ENCODE data around the gene DRC7.
"Not testable (repeated sequence)": the region's sequence is repeated elsewhere in the genome, so short reads cannot be mapped to it uniquely, and the experiment has no call there.

Gene DRC7

GRCh38 chr16:57761301-57761700 lies 66.7 kb downstream of the DRC7 start:
- no peak for DNase-seq (ENCODE audit: low read depth, low spot score)

GRCh38 chr16:57761957-57762356 lies 67.4 kb downstream of the DRC7 start:
- no peak for DNase-seq (ENCODE audit: low read depth, low spot score)

GRCh38 chr16:57762365-57763040 lies 67.9 kb downstream of the DRC7 start:
- DNase-seq (ENCODE audit: low read depth, low spot score): no peak

GRCh38 chr16:57763285-57764005 lies 68.8 kb downstream of the DRC7 start:
- no peak for DNase-seq (ENCODE audit: low read depth, low spot score)

- DNase-seq (ENCODE audit: low read depth, low spot score): no peak
Measured at GRCh38 chr16:57764006-57764340, 69.4 kb downstream of the DRC7 start.

- DNase-seq (ENCODE audit: low read depth, low spot score): peak; percentile 92
Measured at GRCh38 chr16:57764341-57765159, 69.9 kb downstream of the DRC7 start.

- no peak for DNase-seq (ENCODE audit: low read depth, low spot score)
Measured at GRCh38 chr16:57765160-57765728, 70.6 kb downstream of the DRC7 start.

GRCh38 chr16:57766714-57767348 lies 72.2 kb downstream of the DRC7 start:
- DNase-seq (ENCODE audit: low read depth, low spot score): no peak

- DNase-seq (ENCODE audit: low read depth, low spot score): no peak
Measured at GRCh38 chr16:57769541-57770145, 75.0 kb downstream of the DRC7 start.

- no peak for DNase-seq (ENCODE audit: low read depth, low spot score)
Measured at GRCh38 chr16:57770361-57770760, 75.8 kb downstream of the DRC7 start.

- DNase-seq (ENCODE audit: low read depth, low spot score): no peak
Measured at GRCh38 chr16:57771141-57771785, 76.7 kb downstream of the DRC7 start.

GRCh38 chr16:57773019-57773418 lies 78.4 kb downstream of the DRC7 start:
- no peak for DNase-seq (ENCODE audit: low read depth, low spot score)

GRCh38 chr16:57773655-57774295 lies 79.2 kb downstream of the DRC7 start:
- DNase-seq (ENCODE audit: low read depth, low spot score): no peak

- DNase-seq (ENCODE audit: low read depth, low spot score): no peak
Measured at GRCh38 chr16:57774705-57775285, 80.2 kb downstream of the DRC7 start.

- peak; percentile 99 for DNase-seq (ENCODE audit: low read depth, low spot score)
Measured at GRCh38 chr16:57775661-57776469, 81.3 kb downstream of the DRC7 start.

- DNase-seq (ENCODE audit: low read depth, low spot score): no peak
Measured at GRCh38 chr16:57778658-57779057, 84.1 kb downstream of the DRC7 start.

GRCh38 chr16:57779836-57780235 lies 85.2 kb downstream of the DRC7 start:
- DNase-seq (ENCODE audit: low read depth, low spot score): not testable (repeated sequence)

GRCh38 chr16:57781349-57781740 lies 86.7 kb downstream of the DRC7 start:
- DNase-seq (ENCODE audit: low read depth, low spot score): no peak
